ENCODE data around the gene OPALIN. TPM values are rescaled to one million over a fixed set of nuclear protein-coding genes. Genes with fewer than 3 reads are reported as not detected.

Gene OPALIN
- total and polyA plus RNA-seq, 2 donors (not counting 1 experiment from before 2014, with no cell fraction given): not detected

GRCh38 chr10:96297486-96297885, 61.3 kb downstream of the OPALIN start:
- Mint-ChIP-seq H3K27ac (no peak overlapping the region), H3K9me3 (ENCODE audit: insufficient read depth) (no peaks in the 10 kb centered on the region), H3K4me3 (no peak overlapping the region), H3K27me3 (peaks cover 6% of the 10 kb centered on the region), H3K4me1 (peaks cover 54% of the 10 kb centered on the region)
- no peak overlapping the region for H2AFZ ChIP-seq (ENCODE audit: insufficient read depth, low read depth, low read length, poor library complexity, severe bottlenecking)
- no peak overlapping the region for H3K4me2 ChIP-seq (replicated peaks; ENCODE audit: low read depth, low read length, poor library complexity, severe bottlenecking)
- no peak for DNase-seq
- peaks cover 16% of the 10 kb centered on the region for H3K79me2 ChIP-seq (ENCODE audit: control insufficient read depth, insufficient read depth, low read length)
- H3K9me3 ChIP-seq (ENCODE audit: control extremely low read depth in 1 of 3, control insufficient read depth in 2 of 3, insufficient read depth in 1 of 3, low read length in 2 of 3): no peaks in the 10 kb centered on the region
- H3K9ac ChIP-seq (ENCODE audit: low read length): no peak overlapping the region
- no peak for ATAC-seq (ENCODE audit: low read depth)
- H3K4me3 ChIP-seq (ENCODE audit: control extremely low read depth in 1 of 5, extremely low read depth in 1 of 5, insufficient read depth in 1 of 5, low read depth in 2 of 5, low read length in 4 of 5): no peak overlapping the region
- POLR2A ChIA-PET: no interaction called here
- H3K36me3 ChIP-seq (replicated peaks in 1 of 2; ENCODE audit: control extremely low read depth in 1 of 2, control insufficient read depth in 1 of 2, extremely low read depth in 1 of 2, insufficient read depth in 2 of 2, low read length in 1 of 2): no peaks in the 10 kb centered on the region
- H3K27me3 ChIP-seq (replicated peaks in 1 of 4; ENCODE audit: control extremely low read depth in 1 of 4, control insufficient read depth in 3 of 4, insufficient read depth in 4 of 4, low read length in 3 of 4): no peaks in the 10 kb centered on the region
- intact Hi-C loops (cut with micrococcal nuclease): loop anchor here (10.0 kb wide), 1 partner anchor 253 kb away; the partner anchor contains the start of gene CCNJ
- CTCF ChIA-PET: interaction anchor here (2.1 to 13.8 kb wide), 2 partner anchors 64 to 281 kb away, joined by 7 to 964 read pairs; no protein-coding TSS in a partner anchor
- TF ChIP-seq CTCF (IDR thresholded peaks at IDR 0.05) (no peak), EZH2 (IDR thresholded peaks at IDR 0.05; ENCODE audit: borderline replicate concordance, insufficient read depth, low read depth, low read length, poor library complexity, severe bottlenecking) (no peak)
- no peaks in the 10 kb centered on the region for H4K20me1 ChIP-seq (ENCODE audit: control insufficient read depth, insufficient read depth, low read length, poor library complexity, severe bottlenecking)
- H3K27ac ChIP-seq (ENCODE audit: low read length in 2 of 2): no peak overlapping the region
- H3K4me1 ChIP-seq (ENCODE audit: control insufficient read depth in 2 of 2, insufficient read depth in 2 of 2, low read length in 2 of 2): peaks cover 33 to 36% of the 10 kb centered on the region in 2 donors
- WGBS (ENCODE audit: insufficient coverage): no CpG with 5 or more reads among the region's 2 CpGs

GRCh38 chr10:96295475-96295874, 63.3 kb downstream of the OPALIN start:
- POLR2A ChIA-PET: interaction anchor here (0.9 kb wide), 1 partner anchor 66 kb away, joined by 3 read pairs; no protein-coding TSS in a partner anchor

More at GRCh38 chr10:96295475-96295874, 63.3 kb downstream of the OPALIN start:
- ATAC-seq (ENCODE audit: low read depth) (no peak), DNase-seq (no peak)
- peak overlapping the region; percentile 30 for H2AFZ ChIP-seq (ENCODE audit: insufficient read depth, low read depth, low read length, poor library complexity, severe bottlenecking)
- H3K4me1 ChIP-seq (ENCODE audit: control insufficient read depth in 2 of 2, insufficient read depth in 2 of 2, low read length in 2 of 2): peaks cover 47 to 48% of the 10 kb centered on the region in 2 donors
- H3K27ac Mint-ChIP-seq: no peak overlapping the region
- TF ChIP-seq CTCF (IDR thresholded peaks at IDR 0.05): no peak
- no peak for TF ChIP-seq EZH2 (IDR thresholded peaks at IDR 0.05; ENCODE audit: borderline replicate concordance, insufficient read depth, low read depth, low read length, poor library complexity, severe bottlenecking)
- H3K27ac ChIP-seq (ENCODE audit: low read length in 2 of 2): peak overlapping the region in 1 of 2 donors; percentile 48
- no peaks in the 10 kb centered on the region for H4K20me1 ChIP-seq (ENCODE audit: control insufficient read depth, insufficient read depth, low read length, poor library complexity, severe bottlenecking)
- no peaks in the 10 kb centered on the region for H3K9me3 ChIP-seq (ENCODE audit: control extremely low read depth in 1 of 3, control insufficient read depth in 2 of 3, insufficient read depth in 1 of 3, low read length in 2 of 3)
- H3K36me3 ChIP-seq (replicated peaks in 1 of 2; ENCODE audit: control extremely low read depth in 1 of 2, control insufficient read depth in 1 of 2, extremely low read depth in 1 of 2, insufficient read depth in 2 of 2, low read length in 1 of 2): no peaks in the 10 kb centered on the region
- H3K4me1 Mint-ChIP-seq: peaks cover 61% of the 10 kb centered on the region
- no peak overlapping the region for H3K4me3 Mint-ChIP-seq
- CTCF ChIA-PET: interaction anchor here (0.5 to 13.8 kb wide), 13 partner anchors 11 to 278 kb away, joined by 3 to 964 read pairs (median 4); partner anchors contain the start of gene BLNK
- H3K4me3 ChIP-seq (ENCODE audit: control extremely low read depth in 1 of 5, extremely low read depth in 1 of 5, insufficient read depth in 1 of 5, low read depth in 2 of 5, low read length in 4 of 5): no peak overlapping the region
- intact Hi-C loops (cut with micrococcal nuclease): loop anchor here (10.0 kb wide), 1 partner anchor 251 kb away; the partner anchor contains the start of gene CCNJ
- H3K27me3 Mint-ChIP-seq: no peaks in the 10 kb centered on the region
- no peaks in the 10 kb centered on the region for H3K27me3 ChIP-seq (replicated peaks in 1 of 4; ENCODE audit: control extremely low read depth in 1 of 4, control insufficient read depth in 3 of 4, insufficient read depth in 4 of 4, low read length in 3 of 4)
- no peak overlapping the region for H3K9ac ChIP-seq (ENCODE audit: low read length)
- H3K79me2 ChIP-seq (ENCODE audit: control insufficient read depth, insufficient read depth, low read length): peaks cover 36% of the 10 kb centered on the region
- H3K9me3 Mint-ChIP-seq (ENCODE audit: insufficient read depth): no peaks in the 10 kb centered on the region
- peak overlapping the region; percentile 10 for H3K4me2 ChIP-seq (replicated peaks; ENCODE audit: low read depth, low read length, poor library complexity, severe bottlenecking)
- WGBS (ENCODE audit: insufficient coverage): 9% methylated on average over 4 of the region's 4 CpGs
